ENCODE results near the gene CXXC5. TPM values are rescaled to one million over a fixed set of nuclear protein-coding genes. Genes with fewer than 3 reads are reported as not detected.
"Not testable (repeated sequence)": the region's sequence is repeated elsewhere in the genome, so short reads cannot be mapped to it uniquely, and the experiment has no call there.

CXXC5 gene
- total and polyA plus RNA-seq, 2 experiments from 2014 or later = 90.9 to 106 TPM

- Histone ChIP-seq H3K4me2 (no peak overlapping the region), H2AFZ (no peak overlapping the region), H3K27ac (no peak overlapping the region), H3K4me3 (no peak overlapping the region), H4K20me1 (ENCODE audit: insufficient read depth, poor library complexity, severe bottlenecking) (no peaks in the 10 kb centered on the region), H3K9me3 (ENCODE audit: low read depth) (no peaks in the 10 kb centered on the region), H3K36me3 (replicated peaks; ENCODE audit: insufficient read depth, low read depth) (no peaks in the 10 kb centered on the region), H3K79me2 (no peaks in the 10 kb centered on the region), H3K27me3 (peaks cover 5% of the 10 kb centered on the region), H3K4me1 (ENCODE audit: insufficient read depth) (peaks cover 40% of the 10 kb centered on the region), H3K9me2 (replicated peaks; ENCODE audit: insufficient read depth) (no peaks in the 10 kb centered on the region)
- no peak for DNase-seq (ENCODE audit: low spot score)
- TF ChIP-seq EZH2phosphoT487 (IDR thresholded peaks at IDR 0.05; ENCODE audit: low read depth, severe bottlenecking, unreplicated experiment) (no peak), CTCF (IDR thresholded peaks at IDR 0.05; ENCODE audit: poor library complexity) (no peak), EZH2 (IDR thresholded peaks at IDR 0.05; ENCODE audit: borderline replicate concordance) (no peak)
- WGBS (ENCODE audit: low lambda C conversion rate, missing lambda C conversion rate) = 78% methylated on average over 5 of the region's 5 CpGs
These were observed 64.3 kb downstream of the CXXC5 start for GRCh38 chr5:139712412-139712811.

DNA sequence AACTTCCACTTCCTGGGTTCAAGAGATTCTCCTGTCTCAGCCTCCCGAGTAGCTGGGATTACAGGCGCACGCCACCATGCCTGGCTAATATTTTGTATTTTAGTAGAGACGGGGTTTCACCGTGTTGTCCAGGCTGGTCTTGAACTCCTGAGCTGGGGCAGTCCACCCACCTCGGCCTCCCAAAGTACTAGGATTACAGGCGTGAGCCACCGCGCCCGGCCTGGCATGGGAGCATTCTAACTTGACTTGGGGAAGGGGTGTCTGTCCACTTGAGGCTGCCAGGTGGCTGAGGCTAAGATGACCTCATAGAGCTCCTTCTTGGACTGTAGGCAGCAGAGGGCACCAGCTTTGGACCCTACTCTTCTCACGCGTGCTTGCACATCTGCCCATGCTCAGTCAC, 65.7 kb downstream of the CXXC5 start:
- not testable (repeated sequence) for H3K36me3 ChIP-seq (replicated peaks; ENCODE audit: insufficient read depth, low read depth); H2AFZ ChIP-seq; H4K20me1 ChIP-seq (ENCODE audit: insufficient read depth, poor library complexity, severe bottlenecking); H3K4me3 ChIP-seq; H3K4me2 ChIP-seq; H3K9me2 ChIP-seq (replicated peaks; ENCODE audit: insufficient read depth); H3K79me2 ChIP-seq; H3K9me3 ChIP-seq (ENCODE audit: low read depth); H3K27ac ChIP-seq; H3K27me3 ChIP-seq
- DNase-seq (ENCODE audit: low spot score) = peak; percentile 6
- H3K4me1 ChIP-seq (ENCODE audit: insufficient read depth) = peaks cover 28% of the 10 kb centered on the region
- over 99% methylated on average over 12 of the region's 12 CpGs for WGBS (ENCODE audit: low lambda C conversion rate, missing lambda C conversion rate)

DNA sequence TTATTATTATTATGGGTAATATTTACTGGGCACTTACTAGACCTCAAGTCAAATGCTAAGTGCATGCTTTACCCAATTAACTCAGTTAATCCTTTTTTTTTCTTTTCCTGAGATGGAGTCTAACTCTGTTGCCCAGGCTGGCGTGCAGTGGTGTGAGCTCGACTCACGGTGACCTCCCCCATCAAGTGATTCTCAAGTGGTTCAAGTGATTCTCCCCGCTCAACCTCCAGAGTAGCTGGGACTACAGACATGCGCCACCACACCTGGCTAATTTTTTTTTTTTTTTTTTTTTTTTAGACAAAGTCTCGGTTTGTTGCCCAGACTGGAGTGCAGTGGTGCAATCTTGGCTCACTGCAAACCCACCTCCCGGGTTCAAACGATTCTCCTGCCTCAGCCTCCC, 69.1 kb downstream of the CXXC5 start:
- Histone ChIP-seq H3K4me2 (no peak overlapping the region), H3K9me3 (ENCODE audit: low read depth) (no peaks in the 10 kb centered on the region), H3K4me1 (ENCODE audit: insufficient read depth) (no peaks in the 10 kb centered on the region), H2AFZ (no peak overlapping the region), H3K79me2 (no peaks in the 10 kb centered on the region), H3K27me3 (no peaks in the 10 kb centered on the region), H3K4me3 (no peak overlapping the region), H3K9me2 (replicated peaks; ENCODE audit: insufficient read depth) (no peaks in the 10 kb centered on the region), H3K27ac (no peak overlapping the region), H4K20me1 (ENCODE audit: insufficient read depth, poor library complexity, severe bottlenecking) (no peaks in the 10 kb centered on the region), H3K36me3 (replicated peaks; ENCODE audit: insufficient read depth, low read depth) (no peaks in the 10 kb centered on the region)
- WGBS (ENCODE audit: low lambda C conversion rate, missing lambda C conversion rate) = 91% methylated on average over 8 of the region's 8 CpGs
- TF ChIP-seq CTCF (IDR thresholded peaks at IDR 0.05; ENCODE audit: poor library complexity) = no peak
- TF ChIP-seq EZH2phosphoT487 (IDR thresholded peaks at IDR 0.05; ENCODE audit: low read depth, severe bottlenecking, unreplicated experiment) = no peak
- TF ChIP-seq EZH2 (IDR thresholded peaks at IDR 0.05; ENCODE audit: borderline replicate concordance) = no peak
- DNase-seq (ENCODE audit: low spot score) = no peak

GRCh38 chr5:139718403-139718802, 70.3 kb downstream of the CXXC5 start:
- H3K4me2 ChIP-seq; H3K27me3 ChIP-seq; H3K27ac ChIP-seq; H3K9me2 ChIP-seq (replicated peaks; ENCODE audit: insufficient read depth); H3K4me3 ChIP-seq; H3K4me1 ChIP-seq (ENCODE audit: insufficient read depth); H3K9me3 ChIP-seq (ENCODE audit: low read depth); H3K79me2 ChIP-seq; H4K20me1 ChIP-seq (ENCODE audit: insufficient read depth, poor library complexity, severe bottlenecking); DNase-seq (ENCODE audit: low spot score); H2AFZ ChIP-seq; H3K36me3 ChIP-seq (replicated peaks; ENCODE audit: insufficient read depth, low read depth): not testable (repeated sequence)
- WGBS (ENCODE audit: low lambda C conversion rate, missing lambda C conversion rate) = 98% methylated on average over 2 of the region's 2 CpGs

GRCh38 chr5:139719970-139720369, 71.8 kb downstream of the CXXC5 start:
- H3K36me3 ChIP-seq (replicated peaks; ENCODE audit: insufficient read depth, low read depth); H3K4me2 ChIP-seq; H4K20me1 ChIP-seq (ENCODE audit: insufficient read depth, poor library complexity, severe bottlenecking); H3K9me2 ChIP-seq (replicated peaks; ENCODE audit: insufficient read depth); H2AFZ ChIP-seq; DNase-seq (ENCODE audit: low spot score); H3K9me3 ChIP-seq (ENCODE audit: low read depth); H3K4me1 ChIP-seq (ENCODE audit: insufficient read depth); H3K79me2 ChIP-seq; H3K27me3 ChIP-seq; H3K27ac ChIP-seq; H3K4me3 ChIP-seq: not testable (repeated sequence)
- 87% methylated on average over 3 of the region's 3 CpGs for WGBS (ENCODE audit: low lambda C conversion rate, missing lambda C conversion rate)
